Vagina (tissue), 2 donors: ENCODE data around the gene TCF7. TPM values are rescaled to one million over a fixed set of nuclear protein-coding genes. Genes with fewer than 3 reads are reported as not detected.
A peak's percentile ranks its signal among the peaks of the same experiment; 100 is the strongest.

Source experiments
- DNase-seq, 2 donors: peaks; one replicate each; pipeline ENCODE4 v3.0.0-alpha.2; 2017; ENCODE audit errors: extremely low spot score in 2 of 2
- H3K27ac ChIP-seq: fragments of 200-600 bp; sonication (generic); one replicate; pipeline ENCODE4 v1.5.1; 2019
- H3K27me3 ChIP-seq: fragments of 200-600 bp; sonication (generic); one replicate; pipeline ENCODE4 v1.5.1; 2019
- H3K36me3 ChIP-seq, 2 donors: fragments of 200-600 bp; sonication (generic); one replicate each; pipeline ENCODE4 v1.5.1; 2017 to 2019
- H3K4me1 ChIP-seq: fragments of 200-600 bp; sonication (generic); one replicate; pipeline ENCODE4 v1.5.1; 2019
- H3K4me3 ChIP-seq, 2 donors: fragments of 200-600 bp; sonication (generic); 1 replicate in 1 of 2; 2 replicates in 1 of 2; pipeline ENCODE4 v1.5.1; 2016 to 2019
- H3K9me3 ChIP-seq: fragments of 200-600 bp; sonication (generic); one replicate; pipeline ENCODE4 v1.5.1; 2019
- CTCF ChIP-seq, 3 experiments: fragments of 450-650 bp in 2 of 3; fragments of 200-600 bp in 1 of 3; sonication (generic) in 1 of 3; IDR thresholded peaks; one replicate each; pipeline ENCODE4 v1.5.1; 2017 to 2019; ENCODE audit warnings: antibody characterized with exemption in 3 of 3, mild to moderate bottlenecking in 2 of 3, moderate library complexity in 2 of 3
- POLR2A ChIP-seq, 2 donors: fragments of 450-650 bp; IDR thresholded peaks; one replicate each; pipeline ENCODE4 v1.6.1; 2017; ENCODE audit warnings: antibody characterized with exemption in 2 of 2, mild to moderate bottlenecking in 2 of 2, moderate library complexity in 2 of 2
- POLR2AphosphoS5 ChIP-seq, 2 donors: sonication (generic); formaldehyde crosslinking; IDR thresholded peaks; one replicate each; pipeline ENCODE4 v1.9.0; 2017; ENCODE audit warnings: antibody characterized with exemption in 2 of 2, mild to moderate bottlenecking in 2 of 2, low read depth in 1 of 2; ENCODE audit not compliant: insufficient read depth in 1 of 2
- intact Hi-C: fragments of 100-400 bp; cut with DNase I; formaldehyde crosslinking; loops from one replicate; pipeline ENCODE4 v1.15.1; 2023
- total RNA-seq: library from RNA; depleted of rRNA; stranded (reverse); fragments of >200 nt; gene quantifications from one replicate; pipeline ENCODE4 v1.2.3, GENCODE V29; 2016

TCF7 gene
- 1.7 TPM for total RNA-seq

GRCh38 chr5:134113902-134114875 lies at the start of gene TCF7:
TCF7 (plus strand) TSS chr5:134114681; CDS start chr5:134114907, 226 bp downstream.
- H3K27ac ChIP-seq: no peak within 1 kb of the TSS
- no peaks in the 10 kb centered on the region for H3K36me3 ChIP-seq
- no peaks in the 10 kb centered on the region for H3K9me3 ChIP-seq
- no peak for DNase-seq
- peaks cover 24% of the 10 kb centered on the region for H3K4me1 ChIP-seq
- peak in 1 of 2 donors; percentile 27 for TF ChIP-seq POLR2A (IDR thresholded peaks at IDR 0.05)
- TF ChIP-seq CTCF (IDR thresholded peaks at IDR 0.05): no peak
- peak in 1 of 2 donors; percentile 70 for TF ChIP-seq POLR2AphosphoS5 (IDR thresholded peaks at IDR 0.05; ENCODE audit: insufficient read depth in 1 of 2, low read depth in 1 of 2)
- peak within 1 kb of the TSS; percentile 53 to 66 for H3K4me3 ChIP-seq
- H3K27me3 ChIP-seq: no peaks in the 10 kb centered on the region
- intact Hi-C loops: no loop called here

- Histone ChIP-seq H3K27ac (no peak overlapping the region), H3K4me3 (no peak overlapping the region), H3K36me3 (no peaks in the 10 kb centered on the region), H3K9me3 (no peaks in the 10 kb centered on the region), H3K4me1 (peaks cover 11% of the 10 kb centered on the region), H3K27me3 (no peaks in the 10 kb centered on the region)
- no peak for DNase-seq
- TF ChIP-seq POLR2AphosphoS5 (IDR thresholded peaks at IDR 0.05; ENCODE audit: insufficient read depth in 1 of 2, low read depth in 1 of 2) (no peak), CTCF (IDR thresholded peaks at IDR 0.05) (no peak), POLR2A (IDR thresholded peaks at IDR 0.05) (no peak)
- intact Hi-C loops: no loop called here
Observed at GRCh38 chr5:134069553-134069952, 44.9 kb upstream of the TCF7 start.

DNA sequence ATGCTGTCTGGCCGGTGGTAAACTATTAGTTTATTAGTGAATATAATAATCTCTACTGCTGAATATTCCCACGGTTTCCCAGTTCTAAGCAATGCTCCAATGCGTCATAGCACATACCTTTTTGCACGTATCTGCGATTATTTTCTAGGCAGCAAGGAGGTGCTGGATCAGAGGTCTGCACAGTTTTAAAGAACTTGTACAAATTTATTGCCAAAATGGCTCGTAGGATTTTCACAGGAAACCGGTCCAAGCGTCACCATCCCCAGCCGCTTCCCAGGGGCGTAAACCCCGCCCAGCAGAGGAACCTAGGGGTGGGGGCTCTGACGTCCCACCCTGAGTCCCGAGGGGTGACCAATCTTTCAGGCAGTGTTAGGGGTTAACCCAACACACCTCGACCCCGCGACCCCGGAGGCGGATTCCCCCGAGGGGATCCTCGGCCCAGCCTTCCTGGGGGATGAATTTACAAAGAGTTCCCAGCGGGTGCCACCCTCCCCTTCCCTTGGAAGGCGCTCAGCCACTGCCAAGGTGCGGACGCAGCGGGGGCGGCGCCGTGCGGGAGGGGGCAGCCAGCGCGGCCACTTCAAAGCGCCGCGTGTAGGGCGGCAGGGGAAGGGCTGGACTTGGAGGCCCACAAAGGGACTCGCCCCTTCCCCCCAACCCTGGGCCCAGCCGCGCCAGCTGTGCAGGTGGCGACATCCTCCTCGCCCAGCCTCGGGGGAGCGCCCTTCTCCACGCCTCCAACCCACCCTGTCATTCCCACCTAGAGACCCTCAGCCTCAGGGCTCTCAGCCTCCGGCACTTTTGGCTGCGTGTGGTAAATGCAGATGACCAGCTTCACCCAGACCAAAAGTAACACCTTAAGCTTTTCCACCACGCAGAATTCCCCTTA lies 43.5 kb upstream of the TCF7 start:
- H3K36me3 ChIP-seq: no peaks in the 10 kb centered on the region
- intact Hi-C loops: no loop called here
- no peaks in the 10 kb centered on the region for H3K27me3 ChIP-seq
- H3K4me1 ChIP-seq: peaks cover 11% of the 10 kb centered on the region
- no peaks in the 10 kb centered on the region for H3K9me3 ChIP-seq
- H3K4me3 ChIP-seq: peak overlapping the region; percentile 22 to 33
- no peak for DNase-seq
- H3K27ac ChIP-seq: no peak overlapping the region
- TF ChIP-seq CTCF (IDR thresholded peaks at IDR 0.05) (no peak), POLR2A (IDR thresholded peaks at IDR 0.05) (no peak), POLR2AphosphoS5 (IDR thresholded peaks at IDR 0.05; ENCODE audit: insufficient read depth in 1 of 2, low read depth in 1 of 2) (no peak)

GRCh38 chr5:134071614-134072207 lies 42.8 kb upstream of the TCF7 start:
- no peak for DNase-seq
- Histone ChIP-seq H3K4me3 (peak overlapping the region in 1 of 2 donors; percentile 22), H3K27me3 (no peaks in the 10 kb centered on the region), H3K9me3 (no peaks in the 10 kb centered on the region), H3K27ac (no peak overlapping the region), H3K4me1 (peaks cover 11% of the 10 kb centered on the region), H3K36me3 (no peaks in the 10 kb centered on the region)
- intact Hi-C loops: no loop called here
- TF ChIP-seq CTCF (IDR thresholded peaks at IDR 0.05) (no peak), POLR2A (IDR thresholded peaks at IDR 0.05) (no peak), POLR2AphosphoS5 (IDR thresholded peaks at IDR 0.05; ENCODE audit: insufficient read depth in 1 of 2, low read depth in 1 of 2) (no peak)
